ENCODE data around the gene DAPK1. TPM values are rescaled to one million over a fixed set of nuclear protein-coding genes. Genes with fewer than 3 reads are reported as not detected.

The DAPK1 gene
- polyA plus RNA-seq, 4 donors: 38.3 to 82.6 (median 72.5) TPM

GRCh38 chr9:87702921-87703320 lies 205.3 kb downstream of the DAPK1 start:
- no peak for DNase-seq (ENCODE audit: low read depth in 4 of 4, low spot score in 3 of 4)

- DNase-seq (ENCODE audit: low read depth in 4 of 4, low spot score in 3 of 4): no peak
Observed at GRCh38 chr9:87703636-87704276, 206.1 kb downstream of the DAPK1 start.

GRCh38 chr9:87704342-87704741 lies 206.7 kb downstream of the DAPK1 start:
- no peak for DNase-seq (ENCODE audit: low read depth in 4 of 4, low spot score in 3 of 4)

- DNase-seq (ENCODE audit: low read depth in 4 of 4, low spot score in 3 of 4): no peak
Observed at GRCh38 chr9:87706066-87706739, 208.5 kb downstream of the DAPK1 start.

GRCh38 chr9:87707805-87708506 lies 210.3 kb downstream of the DAPK1 start:
- DNase-seq (ENCODE audit: low read depth in 4 of 4, low spot score in 3 of 4): no peak

GRCh38 chr9:87708546-87708945 lies 210.9 kb downstream of the DAPK1 start:
- DNase-seq (ENCODE audit: low read depth in 4 of 4, low spot score in 3 of 4): no peak

GRCh38 chr9:87708986-87709728 lies 211.5 kb downstream of the DAPK1 start:
- DNase-seq (ENCODE audit: low read depth in 4 of 4, low spot score in 3 of 4): no peak

GRCh38 chr9:87710443-87710842 lies 212.8 kb downstream of the DAPK1 start:
- no peak for DNase-seq (ENCODE audit: low read depth in 4 of 4, low spot score in 3 of 4)

- DNase-seq (ENCODE audit: low read depth in 4 of 4, low spot score in 3 of 4): no peak
Observed at GRCh38 chr9:87711857-87712800, 214.5 kb downstream of the DAPK1 start.

GRCh38 chr9:87712801-87713277 lies 215.2 kb downstream of the DAPK1 start:
- DNase-seq (ENCODE audit: low read depth in 4 of 4, low spot score in 3 of 4): no peak

GRCh38 chr9:87713278-87713987 lies 215.8 kb downstream of the DAPK1 start:
- no peak for DNase-seq (ENCODE audit: low read depth in 4 of 4, low spot score in 3 of 4)

- DNase-seq (ENCODE audit: low read depth in 4 of 4, low spot score in 3 of 4): no peak
Observed at GRCh38 chr9:87713988-87714330, 216.3 kb downstream of the DAPK1 start.

GRCh38 chr9:87714819-87715218 lies 217.2 kb downstream of the DAPK1 start:
- no peak for DNase-seq (ENCODE audit: low read depth in 4 of 4, low spot score in 3 of 4)

GRCh38 chr9:87716141-87716540 lies 218.5 kb downstream of the DAPK1 start:
- no peak for DNase-seq (ENCODE audit: low read depth in 4 of 4, low spot score in 3 of 4)

- no peak for DNase-seq (ENCODE audit: low read depth in 4 of 4, low spot score in 3 of 4)
Observed at GRCh38 chr9:87717456-87717855, 219.8 kb downstream of the DAPK1 start.

- DNase-seq (ENCODE audit: low read depth in 4 of 4, low spot score in 3 of 4): no peak
Observed at GRCh38 chr9:87718231-87718630, 220.6 kb downstream of the DAPK1 start.

GRCh38 chr9:87718852-87719612 lies 221.4 kb downstream of the DAPK1 start:
- no peak for DNase-seq (ENCODE audit: low read depth in 4 of 4, low spot score in 3 of 4)

- no peak for DNase-seq (ENCODE audit: low read depth in 4 of 4, low spot score in 3 of 4)
Observed at GRCh38 chr9:87720173-87720572, 222.5 kb downstream of the DAPK1 start.
